BLaER1 treated with 17β-estradiol and CSF1 and Interleukin-3, amounts not matched to agents 10 nM and 100 nM (cell line): Measurements from ENCODE around the gene TAF1D.

Source experiments
- H3K27ac ChIP-seq, 11 experiments: shearing (Covaris generic); formaldehyde crosslinking; 2 replicates each; pipeline ENCODE4 v1.8.1; 2022
- H3K27me3 ChIP-seq, 11 experiments: shearing (Covaris generic); formaldehyde crosslinking; 2 replicates each; pipeline ENCODE4 v1.8.1; 2022
- H3K36me3 ChIP-seq, 11 experiments: shearing (Covaris generic); formaldehyde crosslinking; 2 replicates each; pipeline ENCODE4 v1.8.1; 2022
- H3K4me1 ChIP-seq, 10 experiments: shearing (Covaris generic); formaldehyde crosslinking; 2 replicates each; pipeline ENCODE4 v1.8.1; 2022
- H3K4me2 ChIP-seq, 11 experiments: shearing (Covaris generic); formaldehyde crosslinking; 2 replicates each; pipeline ENCODE4 v1.8.1; 2022
- H3K4me3 ChIP-seq, 10 experiments: shearing (Covaris generic); formaldehyde crosslinking; 2 replicates each; pipeline ENCODE4 v1.8.1; 2022
- H3K9ac ChIP-seq, 11 experiments: shearing (Covaris generic); formaldehyde crosslinking; 2 replicates each; pipeline ENCODE4 v1.8.1; 2022
- H3K9me3 ChIP-seq, 11 experiments: shearing (Covaris generic); formaldehyde crosslinking; replicated peaks in 1 of 11; 2 replicates each; pipeline ENCODE4 v1.8.1; 2022
- H4K20me1 ChIP-seq, 11 experiments: shearing (Covaris generic); formaldehyde crosslinking; 2 replicates each; pipeline ENCODE4 v1.8.1; 2022
- Cebpa-rat ChIP-seq, 11 experiments: shearing (Covaris generic); IDR thresholded peaks; 2 replicates each; pipeline ENCODE4 v1.8.1; 2022

TAF1D gene

GRCh38 chr11:93744669-93745004 is 3.3 kb upstream of the TAF1D start:
- no peaks in the 10 kb centered on the region for H3K27me3 ChIP-seq
- no peak overlapping the region for H3K27ac ChIP-seq
- H3K4me2 ChIP-seq = peak overlapping the region in 1 of 11 experiments; percentile 2; a peak in 2 of 22 replicates
- peaks cover 14 to 25% (median 17%) of the 10 kb centered on the region in 10 experiments for H3K4me1 ChIP-seq
- H3K36me3 ChIP-seq = peaks cover 9 to 37% (median 26%) of the 10 kb centered on the region in 11 experiments
- no peaks in the 10 kb centered on the region for H3K9me3 ChIP-seq
- H3K4me3 ChIP-seq = no peak overlapping the region
- TF ChIP-seq Cebpa-rat (IDR thresholded peaks at IDR 0.05) = no peak
- peak overlapping the region in 1 of 11 experiments; percentile 2; a peak in 1 of 22 replicates for H3K9ac ChIP-seq
- H4K20me1 ChIP-seq = peaks cover 7 to 17% (median 9%) of the 10 kb centered on the region in 11 experiments; a peak in 21 of 22 replicates

DNA sequence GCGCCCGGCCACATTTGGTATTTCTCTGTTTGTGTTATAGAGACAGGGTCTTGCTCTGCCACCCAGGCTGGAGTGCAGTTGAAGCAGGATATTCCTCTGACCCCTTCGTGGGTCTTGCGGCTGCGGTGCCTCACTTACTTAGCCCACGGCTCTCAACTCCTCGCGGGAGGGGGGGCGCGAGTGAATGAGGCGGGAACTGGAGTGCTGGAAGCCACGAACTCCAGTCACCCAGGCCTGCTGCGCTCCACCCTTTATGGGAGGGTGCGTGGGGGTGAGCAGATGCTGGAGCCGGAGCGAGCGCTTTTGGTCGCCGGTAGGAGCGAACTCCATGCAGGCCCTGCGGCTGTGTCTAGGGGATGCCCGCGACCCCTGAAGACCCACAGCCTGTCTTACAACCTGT is 2.0 kb upstream of the TAF1D start:
- Histone ChIP-seq H3K27me3 (no peaks in the 10 kb centered on the region), H3K4me3 (no peak overlapping the region), H3K36me3 (peaks cover 22 to 37% (median 34%) of the 10 kb centered on the region in 11 experiments), H3K4me1 (peaks cover 21 to 38% (median 28%) of the 10 kb centered on the region in 10 experiments), H3K4me2 (peak overlapping the region in 10 of 11 experiments; percentile 3 to 94 (median 82); a peak in 15 of 22 replicates), H3K9me3 (no peaks in the 10 kb centered on the region), H3K27ac (peak overlapping the region in 2 of 11 experiments; percentile 97 to 99; a peak in 3 of 22 replicates), H4K20me1 (peaks cover 20 to 30% (median 23%) of the 10 kb centered on the region in 11 experiments), H3K9ac (peak overlapping the region in 3 of 11 experiments; percentile 18 to 95 (median 95); a peak in 1 of 22 replicates)
- no peak for TF ChIP-seq Cebpa-rat (IDR thresholded peaks at IDR 0.05)

DNA sequence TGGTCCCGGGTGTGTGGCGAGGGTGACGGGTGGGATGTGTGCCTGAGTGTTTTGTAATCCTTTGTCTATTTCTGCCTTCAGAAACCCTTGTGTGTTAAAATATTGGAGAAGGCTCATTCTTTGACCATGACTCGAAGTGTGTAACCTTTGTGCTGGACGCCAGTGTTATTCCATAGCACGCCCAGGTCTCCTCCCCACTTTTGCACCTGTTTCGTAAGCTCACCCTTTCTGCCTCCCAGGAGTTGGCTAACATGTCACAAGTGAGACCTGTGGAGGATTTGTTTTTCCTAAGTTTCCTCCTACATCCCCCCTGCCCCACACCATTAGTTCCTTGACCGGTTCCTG is 559 bp upstream of the TAF1D start:
- Histone ChIP-seq H3K4me2 (peak overlapping the region; percentile 71 to 94 (median 85)), H3K4me3 (peak overlapping the region; percentile 74 to 97 (median 82)), H3K36me3 (peaks cover 37 to 48% (median 45%) of the 10 kb centered on the region in 11 experiments), H4K20me1 (peaks cover 34 to 45% (median 37%) of the 10 kb centered on the region in 11 experiments), H3K4me1 (peaks cover 34 to 52% (median 42%) of the 10 kb centered on the region in 10 experiments), H3K27me3 (no peaks in the 10 kb centered on the region), H3K9ac (peak overlapping the region; percentile 91 to 99 (median 98)), H3K27ac (peak overlapping the region; percentile 91 to 99 (median 97)), H3K9me3 (no peaks in the 10 kb centered on the region)
- peak in 3 of 11 experiments; percentile 24 to 43 (median 42); a peak in 2 of 22 replicates for TF ChIP-seq Cebpa-rat (IDR thresholded peaks at IDR 0.05)

DNA sequence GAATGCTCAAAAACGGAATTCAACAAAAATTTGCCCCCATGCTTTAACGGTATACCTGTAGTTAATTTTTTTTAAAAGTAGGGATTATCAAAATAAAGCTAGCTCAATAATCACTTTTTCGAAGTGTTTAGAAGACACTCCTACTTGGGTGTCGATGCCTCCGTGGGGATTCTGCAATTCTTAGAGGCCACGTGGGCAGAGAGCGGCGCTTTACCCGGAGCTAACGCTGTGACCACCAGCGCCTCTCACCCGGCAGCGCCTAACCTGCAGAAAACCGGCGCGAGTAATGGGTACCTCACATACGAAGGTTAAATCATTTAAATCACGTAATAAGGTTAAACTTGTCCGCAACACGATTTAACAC is 583 bp downstream of the TAF1D start:
- Histone ChIP-seq H3K36me3 (peaks cover 48 to 59% (median 56%) of the 10 kb centered on the region in 11 experiments), H3K4me1 (peaks cover 45 to 63% (median 53%) of the 10 kb centered on the region in 10 experiments), H4K20me1 (peaks cover 46 to 56% (median 49%) of the 10 kb centered on the region in 11 experiments), H3K4me2 (peak overlapping the region; percentile 86 to 99 (median 95)), H3K27ac (peak overlapping the region; percentile 91 to 99 (median 97)), H3K9ac (peak overlapping the region; percentile 91 to 99 (median 98)), H3K27me3 (no peaks in the 10 kb centered on the region), H3K9me3 (no peaks in the 10 kb centered on the region), H3K4me3 (peak overlapping the region; percentile 74 to 97 (median 82))
- TF ChIP-seq Cebpa-rat (IDR thresholded peaks at IDR 0.05) = no peak

- no peak for TF ChIP-seq Cebpa-rat (IDR thresholded peaks at IDR 0.05)
- peak overlapping the region; percentile 86 to 99 (median 95) for H3K4me2 ChIP-seq
- peak overlapping the region; percentile 91 to 99 (median 98) for H3K9ac ChIP-seq
- peak overlapping the region; percentile 91 to 99 (median 97); a peak in 21 of 22 replicates for H3K27ac ChIP-seq
- H3K36me3 ChIP-seq = peaks cover 53 to 64% (median 61%) of the 10 kb centered on the region in 11 experiments
- no peaks in the 10 kb centered on the region for H3K27me3 ChIP-seq
- peaks cover 50 to 68% (median 59%) of the 10 kb centered on the region in 10 experiments for H3K4me1 ChIP-seq
- peak overlapping the region; percentile 74 to 97 (median 82) for H3K4me3 ChIP-seq
- H4K20me1 ChIP-seq = peaks cover 51 to 57% (median 54%) of the 10 kb centered on the region in 11 experiments
- no peaks in the 10 kb centered on the region for H3K9me3 ChIP-seq
Observed at GRCh38 chr11:93740031-93740729, 1.1 kb downstream of the TAF1D start.

GRCh38 chr11:93738647-93739081 is 2.6 kb downstream of the TAF1D start:
- Histone ChIP-seq H3K4me2 (peak overlapping the region; percentile 86 to 99 (median 95)), H3K27ac (peak overlapping the region in 9 of 11 experiments; percentile 19 to 99 (median 97); a peak in 17 of 22 replicates), H3K27me3 (no peaks in the 10 kb centered on the region), H3K36me3 (peaks cover 68 to 76% (median 74%) of the 10 kb centered on the region in 11 experiments), H3K9me3 (no peaks in the 10 kb centered on the region), H3K9ac (peak overlapping the region; percentile 91 to 99 (median 98)), H3K4me3 (peak overlapping the region; percentile 74 to 97 (median 82)), H3K4me1 (peaks cover 60 to 75% (median 71%) of the 10 kb centered on the region in 10 experiments), H4K20me1 (peaks cover 66 to 70% (median 68%) of the 10 kb centered on the region in 11 experiments)
- TF ChIP-seq Cebpa-rat (IDR thresholded peaks at IDR 0.05) = no peak

DNA sequence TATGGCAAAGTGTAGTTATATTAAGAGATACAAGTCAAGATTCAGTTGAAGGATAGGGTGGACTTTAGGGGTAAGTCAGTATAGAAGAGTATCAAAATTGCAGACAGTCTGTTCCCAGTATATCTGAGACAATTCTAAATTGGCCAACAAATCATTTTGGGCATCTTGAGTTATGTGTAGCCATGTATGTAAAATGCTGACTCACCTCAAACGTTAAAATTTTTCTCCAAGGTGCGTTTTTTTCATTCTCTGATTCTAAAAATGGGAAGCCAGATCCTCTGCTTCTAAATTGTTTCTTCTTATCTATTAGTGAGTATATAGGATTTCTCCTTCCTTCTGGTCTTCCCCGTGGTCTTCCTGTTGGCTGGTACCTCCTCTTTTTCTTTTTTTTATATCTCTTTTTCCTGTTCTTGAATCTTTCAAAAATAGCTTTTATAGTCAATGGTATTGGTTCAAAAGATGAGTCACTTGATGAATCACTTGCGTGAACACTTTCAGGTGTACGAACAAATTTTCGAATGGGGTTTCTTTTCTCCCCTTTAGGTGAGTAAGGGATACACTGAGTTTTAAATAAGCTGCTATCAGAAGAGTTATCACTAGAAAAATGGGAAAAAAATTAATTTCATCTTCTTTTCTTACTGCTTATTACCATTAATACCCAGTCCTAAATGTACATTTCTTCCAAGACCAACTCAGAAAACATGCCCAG is 3.2 kb downstream of the TAF1D start:
- peak overlapping the region; percentile 74 to 97 (median 82) for H3K4me3 ChIP-seq
- H3K4me1 ChIP-seq = peaks cover 59 to 79% (median 72%) of the 10 kb centered on the region in 10 experiments
- H3K36me3 ChIP-seq = peaks cover 70 to 76% (median 74%) of the 10 kb centered on the region in 11 experiments
- H3K9ac ChIP-seq = peak overlapping the region; percentile 91 to 99 (median 98); a peak in 21 of 22 replicates
- H3K27ac ChIP-seq = peak overlapping the region in 9 of 11 experiments; percentile 19 to 99 (median 97); a peak in 18 of 22 replicates
- no peaks in the 10 kb centered on the region for H3K9me3 ChIP-seq
- peaks cover 72 to 76% (median 74%) of the 10 kb centered on the region in 11 experiments for H4K20me1 ChIP-seq
- no peak for TF ChIP-seq Cebpa-rat (IDR thresholded peaks at IDR 0.05)
- no peaks in the 10 kb centered on the region for H3K27me3 ChIP-seq
- peak overlapping the region; percentile 86 to 99 (median 95) for H3K4me2 ChIP-seq

GRCh38 chr11:93736129-93736528 is 5.2 kb downstream of the TAF1D start:
- H4K20me1 ChIP-seq = peaks cover 92 to 96% (median 94%) of the 10 kb centered on the region in 11 experiments
- TF ChIP-seq Cebpa-rat (IDR thresholded peaks at IDR 0.05) = no peak
- peak overlapping the region in 7 of 10 experiments; percentile 16 to 94 (median 54); a peak in 8 of 20 replicates for H3K4me3 ChIP-seq
- no peaks in the 10 kb centered on the region for H3K27me3 ChIP-seq
- no peaks in the 10 kb centered on the region for H3K9me3 ChIP-seq
- H3K9ac ChIP-seq = peak overlapping the region in 4 of 11 experiments; percentile 20 to 99 (median 43); a peak in 3 of 22 replicates
- peak overlapping the region in 10 of 11 experiments; percentile 43 to 99 (median 94); a peak in 20 of 22 replicates for H3K4me2 ChIP-seq
- H3K27ac ChIP-seq = no peak overlapping the region
- H3K36me3 ChIP-seq = peaks cover 89 to 95% (median 92%) of the 10 kb centered on the region in 11 experiments
- H3K4me1 ChIP-seq = peaks cover 50 to 70% (median 62%) of the 10 kb centered on the region in 10 experiments
